Measurements from ENCODE around the gene USP36.
A peak's percentile ranks its signal among the peaks of the same experiment; 100 is the strongest.
"Not testable (repeated sequence)": the region's sequence is repeated elsewhere in the genome, so short reads cannot be mapped to it uniquely, and the experiment has no call there.

The USP36 gene

GRCh38 chr17:78789149-78789662 lies 51.4 kb downstream of the USP36 start:
- no peak for DNase-seq

DNA sequence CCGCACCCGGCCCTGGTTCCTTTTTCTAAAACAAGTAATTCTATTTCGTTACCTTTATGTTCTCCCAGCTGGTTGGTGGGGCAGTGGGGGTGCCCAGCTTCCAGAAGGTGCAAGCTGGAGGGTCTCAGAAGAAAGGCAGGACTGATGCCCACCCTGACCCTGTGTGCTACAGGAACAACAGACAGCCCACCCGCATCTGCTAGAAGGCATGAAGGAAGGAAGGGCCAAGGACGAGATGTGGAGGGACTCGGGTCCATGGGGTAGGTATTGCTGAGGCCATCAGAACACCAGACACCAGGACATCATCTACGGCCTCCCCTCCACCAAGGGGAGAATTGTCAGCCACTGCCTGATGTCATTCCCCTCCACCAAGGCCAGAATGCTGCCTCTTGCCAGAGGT lies 52.2 kb downstream of the USP36 start:
- DNase-seq, result no peak

- DNase-seq, result no peak
Measured at GRCh38 chr17:78787444-78787843, 53.2 kb downstream of the USP36 start.

- no peak for DNase-seq
Measured at GRCh38 chr17:78785663-78786057, 55.0 kb downstream of the USP36 start.

GRCh38 chr17:78785011-78785662 lies 55.5 kb downstream of the USP36 start:
- DNase-seq, result no peak

- DNase-seq, result no peak
Measured at GRCh38 chr17:78784352-78784751, 56.3 kb downstream of the USP36 start.

GRCh38 chr17:78783711-78784324 lies 56.8 kb downstream of the USP36 start:
- no peak for DNase-seq

DNA sequence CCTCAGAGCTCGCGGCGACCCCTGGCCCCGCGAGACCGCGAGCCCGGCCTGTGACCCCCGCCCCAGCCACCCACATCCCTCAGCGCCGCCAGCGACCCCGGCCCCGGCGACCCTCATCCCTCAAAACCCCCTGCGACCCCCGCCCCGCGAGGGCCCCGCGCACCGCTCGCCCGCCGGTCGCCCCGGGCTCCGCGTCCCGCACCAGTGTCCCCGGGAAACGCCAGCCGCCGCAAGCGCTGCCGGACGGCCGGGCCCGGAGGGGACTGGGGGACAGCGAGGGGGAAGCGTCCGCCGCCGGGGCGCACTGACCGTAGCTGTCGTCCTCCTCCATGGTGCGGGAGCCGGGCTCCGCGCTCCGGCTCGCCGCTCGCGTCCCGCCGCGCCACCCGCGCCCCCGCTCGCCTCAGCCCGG lies 58.7 kb downstream of the USP36 start, which contains the start of gene CYTH1:
CYTH1 (minus strand) TSS at position 381 of the 412 bp plus-strand sequence; CDS start at position 331, 50 bp downstream.
- no peak for DNase-seq

DNA sequence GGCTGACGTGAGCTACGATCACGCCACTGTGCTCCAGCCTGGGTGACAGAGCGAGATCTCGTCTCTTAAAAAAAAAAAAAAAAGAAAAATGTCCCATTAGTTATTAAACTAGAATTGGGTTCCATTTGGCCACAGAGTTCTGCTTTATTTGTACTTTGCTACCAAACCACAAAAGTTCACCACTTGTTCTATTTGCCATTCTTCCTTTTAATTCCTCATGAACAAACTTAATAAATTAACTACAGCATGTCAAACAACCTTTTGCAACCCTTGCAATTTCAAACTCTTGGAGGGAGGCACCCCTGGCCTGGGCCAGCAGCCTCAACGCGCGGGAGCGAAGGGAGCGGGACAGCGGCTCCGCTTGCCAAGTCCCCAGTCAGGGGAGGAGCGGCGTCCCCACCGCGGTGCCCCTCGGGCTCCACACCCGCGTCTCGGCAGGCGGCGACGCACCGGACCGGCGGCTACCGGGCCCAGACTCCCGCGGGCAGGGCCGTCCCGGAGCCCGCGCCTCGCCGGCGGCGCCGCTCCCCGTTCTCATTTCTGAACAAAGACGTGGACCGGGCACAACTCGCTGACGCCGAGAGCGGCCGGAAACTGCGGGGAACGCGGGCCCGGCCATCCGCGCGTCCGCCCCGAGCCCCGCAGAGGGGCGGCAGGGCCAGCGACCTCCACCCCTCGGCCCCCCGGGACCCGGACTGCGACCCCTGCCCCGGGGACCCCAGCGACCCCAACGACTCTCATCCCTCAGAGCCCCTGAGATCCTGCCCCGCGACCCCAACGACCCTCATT lies 59.3 kb downstream of the USP36 start:
- peak; percentile 63 for DNase-seq

GRCh38 chr17:78780335-78780734 lies 60.3 kb downstream of the USP36 start:
- DNase-seq, result no peak

DNA sequence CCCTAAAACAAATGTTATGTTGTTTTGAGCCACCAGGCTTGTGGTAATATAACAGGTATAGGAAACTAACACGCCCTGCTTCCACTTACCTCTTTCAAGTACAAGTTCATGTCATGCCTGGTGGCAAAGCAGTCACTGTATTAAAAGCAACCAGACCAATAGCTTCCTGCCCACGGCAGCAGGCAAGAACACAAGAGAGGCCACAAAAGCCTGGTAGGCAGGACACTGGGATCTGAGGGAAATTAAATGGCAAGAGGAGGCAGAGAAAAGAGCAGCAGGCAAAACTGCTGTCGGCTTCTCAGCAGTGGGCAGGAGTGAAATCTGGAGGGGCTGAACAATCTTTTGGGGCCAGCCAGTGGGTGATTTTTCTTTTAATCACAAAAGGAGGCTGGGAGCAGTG lies 60.8 kb downstream of the USP36 start:
- DNase-seq, result peak; percentile 63

DNA sequence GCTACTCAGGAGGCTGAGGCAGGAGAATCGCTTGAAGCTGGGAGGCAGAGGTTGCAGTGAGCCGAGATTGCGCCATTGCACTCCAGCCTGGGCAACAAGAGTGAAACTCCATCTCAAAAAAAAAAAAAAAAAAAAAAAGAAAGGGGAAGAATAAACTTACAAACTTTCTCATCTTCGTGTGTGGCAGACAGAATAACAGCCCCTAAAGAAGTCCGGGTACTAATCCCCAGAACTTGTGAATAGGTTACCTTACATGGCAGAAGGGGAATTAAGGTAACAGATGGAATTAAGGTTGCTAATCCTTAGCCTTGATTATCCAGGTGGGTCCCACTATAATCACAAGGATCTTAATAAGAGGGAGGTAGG lies 61.3 kb downstream of the USP36 start:
- not testable (repeated sequence) for DNase-seq

GRCh38 chr17:78777881-78778280 lies 62.7 kb downstream of the USP36 start:
- DNase-seq, result no peak

- peak; percentile 83 for DNase-seq
Measured at GRCh38 chr17:78774956-78775571, 65.5 kb downstream of the USP36 start.

- DNase-seq, result peak; percentile 45
Measured at GRCh38 chr17:78774453-78774852, 66.2 kb downstream of the USP36 start.

DNA sequence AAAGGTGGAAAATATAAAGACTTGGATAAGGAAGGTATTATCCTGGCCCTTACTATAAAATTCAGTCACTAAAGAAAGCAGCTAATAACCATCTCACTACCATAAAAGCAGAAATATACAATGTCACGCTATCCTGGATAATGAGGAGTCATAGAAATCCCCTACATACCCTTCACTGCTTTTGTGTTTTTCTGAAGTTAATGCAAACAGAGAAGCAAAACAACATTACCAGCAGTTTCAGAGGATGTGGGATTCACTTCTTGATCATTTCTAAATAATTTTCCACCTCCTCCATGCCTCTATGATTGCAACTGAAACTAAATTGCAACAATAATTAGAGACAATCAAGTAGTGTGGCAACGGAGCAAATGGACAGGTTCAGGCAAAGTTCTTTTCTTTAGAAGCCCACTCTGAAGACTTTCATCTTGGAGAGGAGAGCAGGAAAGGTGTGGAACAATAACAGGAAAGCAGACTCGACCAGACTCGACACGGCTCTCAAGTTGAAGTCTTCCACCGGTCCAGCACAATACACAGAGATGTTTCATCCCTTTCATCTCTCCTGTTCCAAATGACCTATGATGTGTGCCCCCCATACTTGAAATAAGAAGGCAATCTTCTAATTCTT lies 68.7 kb downstream of the USP36 start:
- DNase-seq, result no peak

- no peak for DNase-seq
Measured at GRCh38 chr17:78769196-78769773, 71.3 kb downstream of the USP36 start.

DNA sequence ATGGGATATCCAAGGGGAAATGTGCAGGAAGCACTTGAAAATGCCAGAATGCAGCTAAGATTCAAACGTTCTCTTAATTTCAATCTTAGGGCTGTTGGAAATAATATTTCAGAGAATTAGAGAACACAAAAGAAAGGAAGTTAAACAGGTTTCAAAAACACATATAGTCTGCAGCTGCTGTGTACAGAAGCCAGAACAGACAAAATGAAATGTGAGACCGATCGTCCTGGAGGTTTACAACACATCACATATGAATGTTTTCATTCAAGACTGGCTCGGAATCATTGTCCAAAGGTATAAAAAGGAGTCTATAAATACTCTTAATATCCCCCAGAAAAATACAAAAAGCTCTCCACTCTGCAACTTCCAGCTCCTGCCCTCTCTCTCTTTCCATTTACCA lies 72.8 kb downstream of the USP36 start:
- no peak for DNase-seq

DNA sequence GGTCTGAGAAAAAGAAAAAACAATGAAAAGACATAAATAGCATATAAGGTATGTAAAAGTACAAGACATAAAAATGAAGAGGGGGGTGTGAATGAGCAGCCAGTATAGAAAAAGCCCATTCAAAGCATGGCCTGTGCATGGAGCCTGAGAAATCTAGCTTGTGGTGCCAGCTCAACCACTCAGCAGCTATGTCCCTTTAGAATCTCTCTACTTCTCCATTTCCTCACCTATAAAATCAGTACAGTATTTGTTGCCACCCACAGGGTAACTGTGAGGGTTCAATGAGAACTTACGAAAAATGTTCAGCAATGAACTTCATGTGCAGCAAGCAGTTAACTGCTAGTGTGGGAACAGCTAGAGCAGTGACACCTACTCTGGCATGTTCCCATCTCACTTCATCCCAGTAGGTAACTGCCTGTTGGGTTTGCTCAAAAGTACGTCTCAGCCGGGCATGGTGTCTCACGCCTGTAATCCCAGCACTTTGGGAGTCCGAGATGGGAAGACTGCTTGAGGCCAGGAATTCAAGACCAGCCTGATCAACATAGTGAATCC lies 73.8 kb downstream of the USP36 start:
- no peak for DNase-seq

DNA sequence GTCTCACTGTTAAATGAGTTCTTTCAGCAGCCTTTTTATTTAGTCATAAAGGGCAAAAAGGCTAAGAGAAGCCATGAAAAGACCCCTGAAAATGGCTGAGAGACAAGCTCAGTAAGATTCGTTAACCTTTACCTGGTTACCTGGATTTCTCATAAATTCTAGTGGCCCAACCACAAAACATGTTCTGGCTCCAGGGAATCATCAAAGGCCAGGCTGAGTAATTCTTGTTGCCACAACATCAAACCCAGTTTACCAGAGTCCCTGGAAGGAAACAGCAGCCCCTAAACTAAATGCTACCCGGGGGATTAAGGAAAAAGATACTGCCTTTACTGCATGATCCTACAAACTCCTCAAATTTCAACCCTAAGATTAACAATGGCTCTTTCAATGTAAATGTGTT lies 74.4 kb downstream of the USP36 start:
- no peak for DNase-seq

DNA sequence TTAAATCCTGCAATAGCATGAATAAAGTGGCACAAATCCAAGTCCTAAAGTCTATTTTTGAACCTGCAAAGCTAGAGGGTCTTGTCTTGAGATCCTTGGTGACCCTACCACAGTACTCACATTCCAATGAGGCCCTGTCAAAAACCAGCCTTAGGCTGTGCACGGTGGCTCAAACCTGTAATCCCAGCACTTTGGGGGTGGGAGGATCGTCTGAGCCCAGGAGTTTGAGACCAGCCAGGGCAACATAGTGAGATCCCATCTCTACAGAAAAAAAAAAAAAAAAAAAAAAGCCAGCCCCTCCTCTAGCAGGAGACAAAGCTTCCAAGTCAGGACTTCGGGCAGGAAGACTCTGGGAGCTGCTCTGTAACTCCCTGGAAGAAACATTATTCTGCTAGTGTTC lies 74.8 kb downstream of the USP36 start:
- no peak for DNase-seq

GRCh38 chr17:78764871-78765270 lies 75.7 kb downstream of the USP36 start:
- no peak for DNase-seq

Measured in activated CD4-positive, alpha-beta T cell treated with anti-CD3 and anti-CD28 coated beads for 48 hours (primary cell).